ENCODE data around the gene YAP1.
"Not testable (repeated sequence)": the region's sequence is repeated elsewhere in the genome, so short reads cannot be mapped to it uniquely, and the experiment has no call there.

The YAP1 gene

DNA sequence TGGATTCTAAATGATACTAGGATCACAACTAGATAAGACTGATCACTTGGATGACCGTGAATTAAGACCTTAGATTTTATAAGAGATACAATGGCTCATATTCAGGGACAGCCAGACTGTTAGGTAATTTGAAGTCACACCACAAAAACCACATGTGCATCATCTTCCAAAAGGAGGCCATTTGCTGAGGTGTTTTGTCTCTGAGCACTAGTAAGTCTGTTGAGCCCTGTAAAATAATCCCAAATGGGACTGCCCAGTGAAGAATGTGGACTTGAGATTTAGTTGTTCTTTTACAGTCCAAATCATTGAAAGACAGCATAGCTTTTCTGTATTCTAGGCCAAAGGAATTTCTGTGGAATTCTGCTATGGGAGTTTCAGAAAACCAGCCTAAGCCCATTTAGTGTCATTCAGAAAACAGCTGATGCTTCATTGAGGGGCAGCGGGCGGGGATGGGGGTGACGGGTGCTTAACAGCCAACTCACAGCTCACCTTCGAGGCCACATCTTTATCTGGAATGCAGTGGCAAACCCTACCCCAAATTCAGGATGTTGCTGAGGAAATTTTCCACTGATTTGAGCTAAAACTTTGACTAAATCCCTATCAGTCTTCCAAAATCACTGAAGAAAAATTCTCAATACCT is 127.0 kb downstream of the YAP1 start:
- DNase-seq (ENCODE audit: low spot score) (peak; percentile 37), FAIRE-seq (no peak)

DNA sequence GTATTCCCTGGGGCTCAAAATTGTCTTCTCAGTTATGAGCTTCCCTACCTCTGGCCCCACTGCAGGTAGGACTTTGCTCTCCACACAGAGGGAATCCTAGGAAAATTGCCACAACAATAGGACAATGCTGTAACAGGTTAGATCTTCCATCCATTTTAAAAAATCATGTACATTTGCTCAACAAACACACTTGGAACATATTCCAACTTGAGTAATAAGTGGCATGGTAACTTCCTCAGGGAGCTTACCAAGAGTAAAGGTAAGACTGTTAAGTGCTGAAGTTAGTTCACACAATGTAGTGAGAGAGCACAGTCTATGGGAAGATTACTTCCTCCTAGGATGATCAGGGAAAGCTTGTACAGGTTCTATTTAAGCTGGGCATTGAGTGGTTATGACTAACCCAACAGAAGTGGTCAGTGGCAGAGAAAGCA is 128.2 kb downstream of the YAP1 start:
- DNase-seq (ENCODE audit: low spot score) (no peak), FAIRE-seq (no peak)

DNA sequence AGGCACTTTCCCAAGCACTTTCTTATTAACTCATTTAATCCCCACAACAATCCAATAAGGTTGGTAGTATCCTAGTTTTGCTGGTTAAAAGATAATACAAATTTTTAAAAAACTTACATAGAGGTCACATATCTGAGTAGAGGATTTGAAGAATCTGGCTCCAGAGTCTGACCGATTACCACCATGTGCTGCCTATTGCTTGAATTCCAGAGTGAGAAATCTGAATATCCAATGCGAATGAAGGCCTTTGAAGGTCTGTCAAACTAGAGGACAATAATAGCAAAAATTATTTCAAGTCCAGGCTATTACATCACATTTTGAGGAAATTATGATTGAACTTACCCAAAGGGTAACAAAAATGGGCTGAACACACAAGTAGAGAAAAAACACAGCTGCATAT is 129.2 kb downstream of the YAP1 start:
- no peak for FAIRE-seq

DNA sequence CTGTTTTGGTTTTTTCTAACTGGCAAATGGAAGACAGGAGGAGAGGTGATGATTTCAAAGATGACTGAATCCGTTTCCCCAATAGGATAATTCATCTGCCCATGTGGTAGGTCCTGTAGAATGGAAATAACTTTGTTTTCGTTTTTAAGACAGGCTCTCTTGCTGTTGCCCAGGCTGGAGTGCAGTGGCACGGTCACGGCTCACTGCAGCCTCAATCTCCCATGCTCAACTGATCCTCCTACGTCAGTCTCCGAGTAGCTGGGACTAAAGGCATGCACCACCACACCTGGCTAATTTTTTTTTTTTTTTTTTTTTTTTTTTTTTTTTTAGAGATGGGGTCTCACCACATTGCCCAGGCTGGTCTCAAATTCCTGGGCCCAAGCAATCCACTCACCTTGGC is 129.7 kb downstream of the YAP1 start:
- DNase-seq (ENCODE audit: low spot score), result no peak
- no peak for FAIRE-seq

More for the DNA sequence above, 129.2 kb downstream of the YAP1 start:
- DNase-seq (ENCODE audit: low spot score), result no peak

DNA sequence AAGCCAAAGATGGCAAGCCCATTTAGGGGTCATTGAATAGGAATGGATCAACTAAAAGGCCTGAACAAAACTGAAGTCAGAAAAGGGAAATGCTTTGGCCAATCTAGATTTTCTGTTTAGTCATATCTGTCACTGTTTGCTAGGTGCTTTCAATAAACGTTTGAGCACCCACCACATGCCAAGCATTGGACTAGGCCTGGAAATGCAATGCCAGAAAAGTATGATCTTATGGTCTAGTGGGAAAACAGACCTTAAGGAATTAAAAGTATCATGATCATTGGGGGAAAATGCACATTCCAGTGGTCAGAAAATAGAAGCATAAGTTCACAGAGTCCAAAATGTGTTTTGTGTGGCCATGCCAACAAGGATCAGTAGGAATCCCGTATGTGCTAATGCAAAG is 130.3 kb downstream of the YAP1 start:
- DNase-seq (ENCODE audit: low spot score), result no peak
- no peak for FAIRE-seq

DNA sequence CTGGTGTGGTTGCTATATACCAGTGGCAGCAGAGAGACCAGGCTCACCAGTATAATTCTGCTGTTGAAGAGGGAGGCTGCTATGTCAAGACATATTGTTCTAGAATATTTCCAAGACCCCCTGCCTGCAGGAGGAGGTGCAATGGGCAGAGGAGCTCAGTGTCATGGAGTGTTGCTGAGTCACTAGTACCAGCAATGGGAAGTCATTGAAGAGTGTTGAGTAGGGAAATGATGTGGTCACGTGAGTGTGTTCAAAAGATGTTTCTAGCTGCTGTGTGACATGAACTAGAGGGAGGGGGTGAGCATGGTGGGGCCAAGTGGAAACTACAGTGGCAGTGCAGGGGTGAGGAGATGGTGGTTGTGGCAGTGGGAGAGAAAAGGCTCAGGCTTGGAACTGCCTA is 130.8 kb downstream of the YAP1 start:
- FAIRE-seq (no peak), DNase-seq (ENCODE audit: low spot score) (no peak)

DNA sequence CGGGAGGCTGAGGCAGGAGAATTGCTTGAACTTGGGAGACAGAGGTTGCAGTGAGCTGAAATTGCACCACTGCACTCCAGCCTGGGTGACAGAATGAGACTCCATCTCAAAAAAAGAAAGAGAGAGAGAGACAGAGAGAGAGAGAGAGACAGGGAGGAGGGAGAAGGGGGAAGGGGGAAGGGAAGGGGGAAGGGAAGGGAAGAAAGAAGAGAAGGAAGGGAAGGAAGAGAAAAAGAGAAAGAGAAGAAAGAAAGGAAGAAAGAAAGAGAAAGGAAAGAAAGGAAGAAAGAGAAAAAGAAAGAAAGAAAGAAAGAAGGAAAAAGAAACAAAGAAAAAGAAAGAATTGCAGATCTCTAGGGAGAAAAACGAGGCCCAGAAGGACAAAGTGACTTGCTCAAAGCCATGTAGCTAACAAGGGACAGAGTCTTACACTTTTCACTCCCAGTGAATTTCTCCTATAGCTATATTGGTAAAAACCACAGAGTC is 133.2 kb downstream of the YAP1 start:
- DNase-seq (ENCODE audit: low spot score) (no peak), FAIRE-seq (no peak)

DNA sequence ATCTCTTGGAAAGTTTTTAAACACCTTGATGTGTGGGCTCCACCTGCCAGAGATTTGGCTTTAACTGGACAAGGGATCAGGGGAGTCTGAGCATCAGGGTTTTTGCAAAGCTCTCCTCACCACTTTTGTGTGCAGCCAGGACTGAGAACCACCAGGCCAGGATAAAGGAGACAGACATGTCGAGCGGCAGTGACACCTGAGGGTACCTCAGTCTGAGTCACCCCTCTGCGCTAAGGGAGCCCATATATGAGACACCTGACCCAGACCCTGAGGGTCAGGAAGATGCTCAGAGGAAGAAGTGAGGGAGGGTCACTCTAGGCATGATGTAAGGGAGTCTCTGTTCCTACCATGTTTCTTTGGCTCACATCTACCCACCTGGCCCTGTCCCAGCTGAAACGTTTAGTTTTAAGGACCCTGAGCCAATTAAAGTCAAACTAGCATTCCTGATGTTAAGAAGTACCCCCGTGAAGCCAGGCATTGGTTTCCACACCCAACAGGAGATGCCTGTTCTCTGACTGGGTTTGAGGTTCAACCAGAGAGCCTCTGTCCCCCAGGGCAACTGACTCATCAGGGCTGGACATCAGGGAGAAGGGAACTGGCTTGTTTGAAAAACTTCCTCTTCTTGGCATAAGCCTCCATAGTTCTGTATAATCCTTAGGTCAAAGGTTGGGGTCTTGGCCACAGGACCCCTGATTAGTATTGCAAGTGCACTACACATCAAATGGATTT is 134.6 kb downstream of the YAP1 start:
- DNase-seq (ENCODE audit: low spot score), result no peak
- no peak for FAIRE-seq

DNA sequence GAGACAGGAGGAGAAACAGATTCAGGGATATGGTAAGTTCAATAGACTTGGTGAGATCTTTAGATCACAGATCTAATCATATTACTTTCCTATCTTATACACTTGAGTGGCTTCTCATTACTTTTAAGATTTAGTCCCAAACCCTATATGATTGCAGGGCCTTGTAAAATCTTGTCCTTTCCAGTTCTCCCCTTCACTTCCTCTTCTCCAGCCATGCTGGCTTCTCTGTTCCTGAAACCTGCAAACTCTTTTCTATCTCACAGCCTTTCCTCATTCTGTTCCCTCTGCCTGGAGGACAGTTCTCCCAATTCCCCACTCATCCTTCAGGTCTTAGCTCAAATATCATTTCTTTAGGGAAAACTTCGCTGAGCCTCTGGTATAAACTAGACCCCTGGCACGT is 141.2 kb downstream of the YAP1 start:
- FAIRE-seq, result no peak
- no peak for DNase-seq (ENCODE audit: low spot score)

DNA sequence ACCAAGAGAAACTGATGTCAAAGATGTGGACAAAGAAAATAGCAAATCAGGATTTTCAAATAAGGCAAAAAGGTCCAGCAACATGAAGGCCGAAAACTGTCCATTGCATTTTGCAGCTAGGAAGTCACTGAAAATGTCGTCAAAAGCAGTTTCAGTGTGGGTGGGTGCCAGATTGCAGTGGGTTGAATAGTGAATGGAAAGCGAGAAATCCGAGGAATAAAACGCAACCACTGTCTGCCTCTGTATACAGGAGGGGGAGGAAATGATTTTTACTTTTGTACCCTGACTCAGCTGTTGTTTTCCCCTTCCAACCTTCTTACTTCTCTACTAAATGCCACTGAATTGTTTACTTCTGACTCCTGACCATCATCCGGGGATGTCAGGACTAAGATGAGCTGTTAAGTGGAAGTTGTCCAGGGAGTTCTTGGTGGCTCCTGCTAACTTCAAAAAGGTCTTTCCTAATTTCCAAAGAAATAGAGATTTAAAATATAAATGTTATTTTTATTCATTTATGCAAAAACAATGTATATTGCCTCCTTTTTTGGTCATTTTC is 142.2 kb downstream of the YAP1 start:
- no peak for FAIRE-seq
- no peak for DNase-seq (ENCODE audit: low spot score)

DNA sequence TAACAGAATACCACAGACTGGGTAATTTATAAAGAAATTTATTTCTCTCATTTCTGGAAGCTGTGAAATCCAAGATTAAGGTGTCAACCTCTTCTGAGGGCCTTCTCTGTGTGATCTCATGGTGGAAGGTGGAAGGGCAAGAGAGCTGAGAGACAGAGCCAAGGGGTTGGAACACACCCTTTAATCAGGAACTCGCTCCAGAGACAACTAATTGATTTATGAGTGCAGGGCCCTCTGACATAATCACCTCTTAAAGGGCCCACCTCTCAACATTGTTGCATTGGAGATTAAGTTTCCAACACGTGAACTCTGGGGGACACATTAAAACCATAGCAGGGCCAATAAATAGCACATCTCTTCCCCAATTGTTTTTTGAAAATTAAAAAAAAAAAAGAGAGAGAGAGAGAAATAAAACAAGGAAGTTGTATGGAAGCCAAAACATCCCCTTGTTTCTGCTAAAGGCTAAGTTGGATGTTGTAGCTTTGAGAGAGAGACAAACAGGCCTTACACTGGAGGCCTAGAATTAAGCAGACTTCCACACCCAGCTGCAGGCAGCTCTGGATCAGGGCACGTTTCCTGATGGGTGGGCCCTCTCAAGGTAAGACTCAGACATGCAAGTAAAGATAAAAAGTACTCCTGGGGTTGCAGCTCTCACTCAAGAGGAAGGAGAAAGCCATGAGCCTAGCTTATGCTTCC is 142.9 kb downstream of the YAP1 start:
- FAIRE-seq, result no peak

DNA sequence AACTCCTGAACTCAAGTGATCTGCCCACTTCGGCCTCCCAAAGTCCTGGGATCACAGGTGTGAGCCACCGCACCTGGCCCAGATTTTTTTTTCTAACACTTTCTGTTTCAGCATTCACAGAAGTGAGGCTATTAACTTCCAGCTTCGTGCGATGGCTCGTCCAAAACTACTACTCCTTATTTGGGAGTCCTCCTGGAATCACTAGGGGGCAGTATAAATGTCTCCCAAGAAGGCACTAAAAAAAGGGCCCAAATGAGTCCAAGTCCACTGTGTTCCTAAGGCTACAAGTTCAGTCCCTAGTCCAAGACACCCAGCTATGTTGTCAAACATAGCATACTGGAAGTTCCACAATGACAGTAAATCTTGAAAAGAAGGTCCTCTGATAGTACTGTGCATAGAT is 143.8 kb downstream of the YAP1 start:
- FAIRE-seq (no peak), DNase-seq (ENCODE audit: low spot score) (no peak)

More for the DNA sequence above, 142.9 kb downstream of the YAP1 start:
- no peak for DNase-seq (ENCODE audit: low spot score)

DNA sequence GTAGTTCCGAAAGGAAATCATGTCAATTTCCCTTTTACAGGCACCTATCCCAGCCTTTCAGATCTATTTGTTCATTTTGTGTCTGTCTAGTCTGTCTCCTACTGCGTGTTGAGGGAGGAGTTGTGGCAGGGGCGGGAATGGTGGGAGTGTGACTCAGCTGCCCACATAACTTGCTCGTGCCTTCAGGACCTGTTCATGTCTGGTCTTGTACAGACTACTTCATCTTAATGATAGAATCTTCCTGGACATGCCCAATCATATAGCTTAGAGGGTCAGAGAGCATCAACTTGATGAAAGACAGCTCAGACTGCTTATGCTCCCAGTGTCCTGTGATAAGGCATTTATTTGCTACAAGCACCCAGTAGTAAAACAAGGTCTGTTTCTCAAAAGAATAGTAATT is 146.0 kb downstream of the YAP1 start:
- no peak for FAIRE-seq
- peak; percentile 88 for DNase-seq (ENCODE audit: low spot score)

DNA sequence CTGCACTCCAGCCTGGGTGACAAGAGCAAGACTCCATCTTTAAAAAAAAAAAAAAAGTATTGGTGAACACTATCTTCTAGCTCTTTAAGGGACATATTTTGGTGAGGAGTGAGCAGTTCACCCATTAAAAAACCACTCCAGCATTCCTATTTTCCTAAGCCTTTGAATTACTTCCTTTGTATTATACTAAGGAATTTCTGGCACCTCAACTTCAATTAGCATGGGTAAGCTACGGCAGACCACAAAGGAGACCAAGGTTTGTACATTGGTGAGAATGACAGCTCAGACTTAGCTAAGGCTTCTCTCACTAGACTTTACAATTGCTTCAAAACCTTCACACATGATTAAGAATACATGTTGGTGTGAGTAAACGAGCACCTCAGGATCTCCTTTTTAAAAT is 150.0 kb downstream of the YAP1 start:
- FAIRE-seq, result no peak
- DNase-seq (ENCODE audit: low spot score), result peak; percentile 55

DNA sequence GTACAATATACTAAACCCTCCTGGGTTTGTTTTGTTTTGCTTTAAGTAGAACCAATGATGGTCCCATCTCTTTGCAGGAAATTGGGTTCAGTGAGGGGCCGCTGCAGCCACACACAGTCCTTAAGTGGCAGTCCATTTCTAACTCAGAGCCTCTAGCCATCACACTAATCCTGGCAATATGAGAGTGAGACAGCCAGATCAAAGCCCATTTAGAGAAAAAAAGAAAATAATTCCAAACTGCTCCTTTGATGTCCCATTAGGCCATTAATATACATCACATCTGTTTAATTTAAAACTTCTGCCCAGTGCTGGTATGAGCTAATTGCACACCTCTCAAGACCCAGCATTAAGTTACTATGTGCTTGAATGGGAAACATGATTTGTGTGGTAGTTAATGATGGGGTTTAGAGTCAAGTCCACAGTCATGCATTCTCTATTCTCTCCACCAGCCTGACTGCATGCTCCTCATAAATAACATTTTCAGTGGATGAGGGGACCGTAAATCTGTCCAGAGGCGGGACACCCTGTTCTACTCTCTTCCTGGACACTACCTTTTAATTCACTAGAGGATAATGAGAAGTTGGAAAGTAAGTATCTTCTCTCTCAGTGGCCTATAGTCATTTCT is 153.2 kb downstream of the YAP1 start:
- FAIRE-seq, result no peak

DNA sequence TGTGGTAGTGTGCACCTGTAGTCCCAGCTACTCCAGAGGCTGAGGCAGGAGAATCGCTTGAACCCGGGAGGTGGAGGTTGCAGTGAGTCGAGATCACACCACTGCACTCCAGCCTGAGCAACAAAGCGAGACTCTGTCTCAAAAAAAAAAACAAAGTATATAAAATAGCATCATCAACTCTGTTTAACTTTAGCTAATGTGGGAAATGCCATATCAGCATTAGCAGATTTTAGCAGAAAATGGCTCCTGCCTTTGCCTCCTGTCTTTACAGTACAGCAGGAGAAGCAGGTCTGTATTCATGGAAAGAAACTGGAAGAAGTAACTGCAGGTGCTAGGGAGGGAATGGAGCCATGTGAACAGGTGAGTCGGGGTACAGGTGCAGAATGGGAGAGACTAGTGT is 154.5 kb downstream of the YAP1 start:
- DNase-seq (ENCODE audit: low spot score); FAIRE-seq: not testable (repeated sequence)

More for the DNA sequence above, 153.2 kb downstream of the YAP1 start:
- no peak for DNase-seq (ENCODE audit: low spot score)

DNA sequence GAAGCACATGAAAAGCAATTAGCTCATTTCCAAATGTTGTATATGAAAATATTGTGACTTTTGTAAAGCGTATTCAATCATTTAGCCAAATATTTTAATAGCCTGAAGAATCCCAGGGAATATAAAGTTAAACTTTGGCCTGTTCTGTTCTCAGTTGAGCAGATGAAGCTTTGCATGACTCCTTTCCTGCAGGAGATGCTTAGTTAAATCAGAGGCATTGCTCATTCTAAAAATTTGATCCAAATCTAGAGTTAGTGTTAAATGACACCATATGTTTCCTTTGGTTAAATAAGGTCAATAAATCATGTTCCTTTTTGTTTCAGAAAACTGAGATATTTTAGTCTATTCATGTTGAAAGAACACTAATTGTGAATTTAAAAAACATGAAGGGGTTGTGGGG is 155.9 kb downstream of the YAP1 start:
- no peak for FAIRE-seq
- no peak for DNase-seq (ENCODE audit: low spot score)

DNA sequence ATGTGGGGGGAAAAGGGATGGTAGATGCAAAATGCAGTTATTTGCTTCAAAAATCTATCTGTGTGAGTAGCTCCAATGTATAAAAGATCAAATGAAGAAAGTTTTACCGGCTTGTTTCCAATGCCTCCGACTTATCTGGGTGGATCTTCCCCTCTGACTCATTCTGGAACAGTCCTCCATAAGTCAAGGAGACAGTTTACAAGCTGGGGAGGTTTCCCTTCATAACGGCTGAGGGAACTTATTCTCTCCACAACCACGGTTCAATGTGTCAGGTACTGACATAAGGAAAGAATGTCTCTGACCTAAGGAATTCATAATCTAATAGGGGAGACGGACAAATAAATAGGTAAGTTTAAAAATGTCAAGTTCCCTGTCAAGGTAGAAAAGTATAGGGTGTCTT is 157.4 kb downstream of the YAP1 start:
- DNase-seq (ENCODE audit: low spot score) (peak; percentile 49), FAIRE-seq (no peak)

DNA sequence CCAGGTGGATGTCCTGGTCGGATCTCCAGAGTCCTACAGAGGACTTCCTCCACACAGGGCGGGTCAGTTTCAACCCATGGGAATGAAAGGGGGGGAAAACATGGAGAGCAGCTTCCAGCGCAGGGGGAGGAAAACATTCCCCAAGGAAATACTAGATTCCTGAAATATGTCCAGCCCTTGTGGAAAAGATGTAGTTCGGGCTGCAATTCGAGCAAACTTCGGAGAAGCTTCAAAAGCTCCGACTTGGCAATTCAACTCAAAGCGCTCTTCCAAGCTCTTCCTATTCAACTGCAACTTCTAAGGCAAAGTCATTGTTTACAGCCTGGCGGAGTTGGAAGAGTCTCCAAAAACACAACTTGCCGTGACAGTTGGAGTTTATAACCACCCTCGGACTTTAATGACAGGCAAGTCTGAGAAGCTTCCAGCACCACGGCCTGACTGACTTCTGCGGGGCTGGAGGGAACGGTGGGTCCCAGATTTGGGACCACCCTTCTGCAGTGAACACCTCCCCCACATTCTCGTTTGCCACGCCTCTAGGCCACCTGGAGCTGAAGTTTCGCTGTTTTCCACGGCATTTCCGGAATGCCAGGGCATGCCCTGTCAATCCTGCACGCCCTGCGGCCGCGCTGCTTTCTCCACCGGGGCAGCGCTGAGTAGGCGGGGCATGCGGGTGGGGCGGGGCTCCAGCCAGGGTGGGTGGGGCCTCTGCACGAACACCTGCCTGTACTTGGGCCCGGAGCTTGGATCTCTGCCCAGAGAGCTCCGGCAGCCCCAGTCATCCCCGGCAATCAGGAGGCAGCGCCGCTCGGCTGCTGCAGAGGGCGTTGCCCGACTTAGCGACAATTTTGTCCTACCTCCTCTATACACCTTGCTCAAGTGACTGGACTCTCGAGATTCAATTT is 158.1 kb downstream of the YAP1 start:
- FAIRE-seq (no peak), DNase-seq (ENCODE audit: low spot score) (peak; percentile 47)

DNA sequence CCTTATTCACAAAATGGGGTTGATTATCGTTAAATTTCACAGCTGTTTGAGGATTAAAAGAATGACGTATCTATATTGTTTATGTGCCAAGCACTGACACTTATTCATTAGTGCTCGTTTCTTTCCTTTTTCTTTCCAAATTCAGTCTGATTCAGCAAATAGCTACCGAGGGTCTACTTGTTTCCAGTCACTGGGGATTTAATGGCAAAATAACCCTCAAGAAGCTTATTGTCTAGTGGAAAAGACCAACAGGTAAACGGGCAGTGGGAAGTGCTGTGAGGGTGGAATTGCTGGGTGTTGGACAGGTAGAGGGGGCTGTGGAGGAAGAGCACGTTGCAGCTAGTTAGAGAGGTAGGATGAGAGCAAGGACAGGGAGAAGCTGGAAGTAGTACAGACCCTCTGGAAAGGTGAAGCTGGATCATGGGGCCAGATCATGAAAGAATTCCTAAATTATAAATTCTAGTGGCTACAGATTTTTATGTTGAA is 158.8 kb downstream of the YAP1 start:
- FAIRE-seq (no peak), DNase-seq (ENCODE audit: low spot score) (no peak)
